Activated T-helper 1 cell treated with anti-CD3 and anti-CD28 coated beads, Interleukin-12 subunit alpha, Interleukin-12 subunit beta, Interleukin-2, Interleukin-4 antibody, amounts not matched to agents 30 ng/mL and 10 ng/mL and 1 ng/mL, durations not matched to agents 14 hours and 24 hours and 36 hours (primary cell): ENCODE results near the gene MCHR2. TPM values are rescaled to one million over a fixed set of nuclear protein-coding genes. Genes with fewer than 3 reads are reported as not detected.

Experiments used
- DNase-seq: peaks from one replicate; pipeline ENCODE4 v3.0.0; 2021; ENCODE audit warnings: low spot score
- H3K27ac Mint-ChIP-seq: one replicate; pipeline ENCODE4 v1.8.0; 2021; ENCODE audit warnings: mild to moderate bottlenecking, mixed read lengths
- H3K27me3 Mint-ChIP-seq: one replicate; pipeline ENCODE4 v1.8.0; 2022; ENCODE audit warnings: mild to moderate bottlenecking, moderate library complexity, mixed read lengths; ENCODE audit not compliant: insufficient read depth
- H3K36me3 Mint-ChIP-seq: one replicate; pipeline ENCODE4 v1.8.0; 2021; ENCODE audit warnings: low read depth, mixed read lengths
- H3K4me1 Mint-ChIP-seq: one replicate; pipeline ENCODE4 v1.8.0; 2021; ENCODE audit warnings: low read depth, mixed read lengths
- H3K4me3 Mint-ChIP-seq: one replicate; pipeline ENCODE4 v1.8.0; 2021; ENCODE audit warnings: mild to moderate bottlenecking, moderate library complexity, mixed read lengths
- H3K9me3 Mint-ChIP-seq: one replicate; pipeline ENCODE4 v1.8.0; 2021; ENCODE audit warnings: mixed read lengths
- intact Hi-C: fragments of 100-400 bp; cut with micrococcal nuclease; formaldehyde crosslinking; loops from one replicate; pipeline ENCODE4 v1.15.1; 2024
- total RNA-seq: library from RNA; stranded (reverse); gene quantifications from 2 replicates; pipeline ENCODE4 v1.2.3, GENCODE V29; 2022

MCHR2 gene
- total RNA-seq, 1 donor from 2014 or later: not detected

DNA sequence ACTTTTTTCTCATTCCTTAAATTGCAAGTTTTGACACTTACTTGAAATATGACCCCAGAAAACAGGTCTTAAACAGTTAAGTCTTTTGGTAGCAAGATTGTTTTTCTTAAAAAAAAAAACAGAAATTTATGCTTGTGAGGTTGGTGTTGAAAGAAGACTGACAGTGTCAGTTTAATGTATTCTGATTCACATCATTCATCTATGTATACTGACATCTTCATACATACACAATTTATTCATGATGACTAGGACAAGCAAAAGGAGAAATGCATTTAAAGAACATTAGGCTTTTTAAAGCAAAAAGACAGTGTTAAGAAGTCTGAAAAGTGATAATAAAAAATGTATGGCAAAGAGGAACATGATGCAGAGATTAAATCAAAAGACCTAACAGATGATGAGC is 27.0 kb downstream of the MCHR2 start:
- Mint-ChIP-seq H3K4me1 (no peaks in the 10 kb centered on the region), H3K27me3 (peaks cover 1% of the 10 kb centered on the region), H3K27ac (no peak overlapping the region), H3K36me3 (no peaks in the 10 kb centered on the region), H3K4me3 (no peak overlapping the region), H3K9me3 (no peaks in the 10 kb centered on the region)
- intact Hi-C loops: no loop called here
- no peak for DNase-seq

DNA sequence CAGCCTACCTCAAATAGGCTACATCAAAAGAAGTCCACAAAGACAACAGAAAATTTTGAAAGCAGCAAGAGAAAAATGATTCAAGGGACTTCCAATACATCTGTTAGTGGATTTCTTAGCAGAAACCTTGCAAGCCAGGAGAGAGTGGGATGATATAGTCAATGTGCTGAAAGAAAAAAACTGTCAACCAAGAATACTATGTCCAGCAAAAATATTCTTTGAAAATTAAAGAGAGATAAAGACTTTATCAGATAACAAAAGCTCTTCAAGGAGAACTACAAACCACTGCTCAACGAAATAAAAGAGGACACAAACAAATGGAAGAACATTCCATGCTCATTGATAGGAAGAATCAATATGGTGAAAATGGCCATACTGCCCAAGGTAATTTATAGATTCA is 34.0 kb downstream of the MCHR2 start:
- no peaks in the 10 kb centered on the region for H3K4me1 Mint-ChIP-seq
- DNase-seq: no peak
- no peaks in the 10 kb centered on the region for H3K36me3 Mint-ChIP-seq
- intact Hi-C loops: no loop called here
- no peak overlapping the region for H3K4me3 Mint-ChIP-seq
- H3K27me3 Mint-ChIP-seq: no peaks in the 10 kb centered on the region
- H3K9me3 Mint-ChIP-seq: peaks cover 14% of the 10 kb centered on the region
- H3K27ac Mint-ChIP-seq: no peak overlapping the region

- H3K4me3 Mint-ChIP-seq: no peak overlapping the region
- no peaks in the 10 kb centered on the region for H3K4me1 Mint-ChIP-seq
- no peak for DNase-seq
- H3K36me3 Mint-ChIP-seq: no peaks in the 10 kb centered on the region
- intact Hi-C loops: no loop called here
- H3K27me3 Mint-ChIP-seq: no peaks in the 10 kb centered on the region
- no peaks in the 10 kb centered on the region for H3K9me3 Mint-ChIP-seq
- no peak overlapping the region for H3K27ac Mint-ChIP-seq
Observed at GRCh38 chr6:99951016-99951805, 42.8 kb downstream of the MCHR2 start.

- Mint-ChIP-seq H3K9me3 (no peaks in the 10 kb centered on the region), H3K4me1 (no peaks in the 10 kb centered on the region), H3K27ac (no peak overlapping the region), H3K4me3 (no peak overlapping the region), H3K36me3 (no peaks in the 10 kb centered on the region), H3K27me3 (peaks cover 4% of the 10 kb centered on the region)
- DNase-seq: no peak
- intact Hi-C loops: no loop called here
Observed at GRCh38 chr6:99946005-99946404, 48.0 kb downstream of the MCHR2 start.

DNA sequence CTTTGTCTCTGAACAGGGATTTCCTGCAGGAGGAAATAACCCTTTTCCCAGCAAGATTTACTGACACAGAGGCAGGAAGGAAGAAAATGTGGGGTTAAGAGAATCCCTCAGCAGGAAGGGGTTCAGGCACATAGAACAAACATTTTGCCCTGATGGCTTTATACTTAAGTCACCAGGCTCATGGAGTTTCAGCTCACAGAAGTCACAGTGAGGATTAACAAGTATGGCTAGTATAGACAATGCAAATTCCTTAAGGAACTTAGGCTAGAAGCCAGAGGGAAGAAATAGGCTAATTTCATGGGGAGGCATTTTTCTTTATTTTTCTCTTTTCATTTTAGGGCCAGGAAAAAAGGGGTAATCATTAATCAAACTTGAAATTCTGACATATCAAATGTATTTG is 50.2 kb downstream of the MCHR2 start:
- DNase-seq: no peak
- intact Hi-C loops: no loop called here
- Mint-ChIP-seq H3K4me3 (no peak overlapping the region), H3K27ac (no peak overlapping the region), H3K9me3 (no peaks in the 10 kb centered on the region), H3K27me3 (peaks cover 4% of the 10 kb centered on the region), H3K36me3 (no peaks in the 10 kb centered on the region), H3K4me1 (no peaks in the 10 kb centered on the region)

- Mint-ChIP-seq H3K4me1 (no peaks in the 10 kb centered on the region), H3K9me3 (no peaks in the 10 kb centered on the region), H3K27me3 (peaks cover 7% of the 10 kb centered on the region), H3K27ac (no peak overlapping the region), H3K4me3 (no peak overlapping the region), H3K36me3 (no peaks in the 10 kb centered on the region)
- no peak for DNase-seq
- intact Hi-C loops: no loop called here
Observed at GRCh38 chr6:99940582-99940981, 53.4 kb downstream of the MCHR2 start.

GRCh38 chr6:99933129-99933528 is 60.9 kb downstream of the MCHR2 start:
- Mint-ChIP-seq H3K36me3 (no peaks in the 10 kb centered on the region), H3K27ac (no peak overlapping the region), H3K4me3 (no peak overlapping the region), H3K4me1 (no peaks in the 10 kb centered on the region), H3K9me3 (no peaks in the 10 kb centered on the region), H3K27me3 (peaks cover 8% of the 10 kb centered on the region)
- intact Hi-C loops: no loop called here
- DNase-seq: no peak

DNA sequence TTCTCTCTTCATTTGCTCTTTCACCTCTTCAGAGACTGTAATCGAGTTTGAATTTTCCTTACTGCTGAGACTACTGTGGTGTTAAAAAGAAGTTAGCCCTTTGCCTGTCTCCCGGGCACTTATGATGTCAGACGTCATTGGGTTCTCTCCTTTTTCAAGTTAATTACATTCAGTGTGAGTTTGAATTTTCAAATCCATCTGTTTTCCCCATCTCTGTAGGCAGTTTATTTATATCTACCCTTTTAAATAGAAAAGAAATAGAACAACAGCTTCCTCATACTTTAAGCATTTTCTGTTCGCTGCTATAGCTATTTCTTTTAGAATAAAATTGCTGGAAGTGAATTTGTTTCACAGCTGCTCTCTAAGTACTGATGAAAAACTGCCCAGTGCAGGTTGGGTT is 81.4 kb downstream of the MCHR2 start:
- no peaks in the 10 kb centered on the region for H3K9me3 Mint-ChIP-seq
- intact Hi-C loops: no loop called here
- no peak for DNase-seq
- H3K36me3 Mint-ChIP-seq: no peaks in the 10 kb centered on the region
- no peak overlapping the region for H3K27ac Mint-ChIP-seq
- no peaks in the 10 kb centered on the region for H3K4me1 Mint-ChIP-seq
- H3K4me3 Mint-ChIP-seq: no peak overlapping the region
- H3K27me3 Mint-ChIP-seq: no peaks in the 10 kb centered on the region

DNA sequence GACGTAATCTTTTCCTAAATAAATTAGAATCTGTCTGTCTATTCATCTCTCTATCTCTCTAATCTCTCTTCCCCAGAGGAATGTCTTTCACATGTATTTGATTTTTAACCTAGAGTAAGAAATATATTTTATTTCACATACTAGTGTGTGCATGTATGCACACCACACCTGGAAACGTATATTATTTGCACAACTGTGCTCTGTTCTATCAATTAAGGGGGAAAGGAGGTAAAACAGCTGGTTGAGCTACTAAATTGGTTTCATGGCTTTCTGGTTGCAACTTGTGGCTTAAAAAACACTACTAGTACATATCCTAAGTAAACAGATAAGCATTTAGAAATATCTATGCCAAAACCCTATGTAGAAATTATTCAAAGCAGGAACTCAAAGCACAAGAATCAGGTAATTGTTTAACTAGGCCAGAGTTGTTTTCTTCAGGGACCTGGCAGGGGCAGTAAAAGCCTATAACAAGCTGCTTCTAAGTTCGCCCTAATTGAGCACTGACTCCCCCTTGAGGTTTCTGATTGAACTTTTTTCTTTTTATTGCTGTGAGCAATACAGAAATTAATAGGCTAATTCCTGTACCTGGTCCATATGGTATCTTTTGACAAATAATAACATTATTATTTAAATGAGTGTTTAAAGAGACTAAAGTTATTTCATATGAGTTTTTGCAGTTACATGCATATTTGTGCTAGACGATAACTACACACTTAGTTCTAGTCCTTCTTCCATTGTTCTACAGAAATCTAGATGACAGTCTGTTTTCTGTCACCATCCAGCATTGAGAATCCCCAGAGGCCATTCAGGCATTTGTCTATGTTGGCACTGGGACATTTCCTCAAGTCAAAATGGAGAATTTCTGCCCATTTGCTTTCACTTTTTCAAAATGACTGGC is 88.6 kb downstream of the MCHR2 start:
- peaks cover 3% of the 10 kb centered on the region for H3K27me3 Mint-ChIP-seq
- H3K4me3 Mint-ChIP-seq: no peak overlapping the region
- no peaks in the 10 kb centered on the region for H3K36me3 Mint-ChIP-seq
- no peaks in the 10 kb centered on the region for H3K9me3 Mint-ChIP-seq
- no peak overlapping the region for H3K27ac Mint-ChIP-seq
- no peaks in the 10 kb centered on the region for H3K4me1 Mint-ChIP-seq
- DNase-seq: no peak
- intact Hi-C loops: loop anchor here (1.0 kb wide), 1 partner anchor 37 kb away; no protein-coding TSS in a partner anchor

DNA sequence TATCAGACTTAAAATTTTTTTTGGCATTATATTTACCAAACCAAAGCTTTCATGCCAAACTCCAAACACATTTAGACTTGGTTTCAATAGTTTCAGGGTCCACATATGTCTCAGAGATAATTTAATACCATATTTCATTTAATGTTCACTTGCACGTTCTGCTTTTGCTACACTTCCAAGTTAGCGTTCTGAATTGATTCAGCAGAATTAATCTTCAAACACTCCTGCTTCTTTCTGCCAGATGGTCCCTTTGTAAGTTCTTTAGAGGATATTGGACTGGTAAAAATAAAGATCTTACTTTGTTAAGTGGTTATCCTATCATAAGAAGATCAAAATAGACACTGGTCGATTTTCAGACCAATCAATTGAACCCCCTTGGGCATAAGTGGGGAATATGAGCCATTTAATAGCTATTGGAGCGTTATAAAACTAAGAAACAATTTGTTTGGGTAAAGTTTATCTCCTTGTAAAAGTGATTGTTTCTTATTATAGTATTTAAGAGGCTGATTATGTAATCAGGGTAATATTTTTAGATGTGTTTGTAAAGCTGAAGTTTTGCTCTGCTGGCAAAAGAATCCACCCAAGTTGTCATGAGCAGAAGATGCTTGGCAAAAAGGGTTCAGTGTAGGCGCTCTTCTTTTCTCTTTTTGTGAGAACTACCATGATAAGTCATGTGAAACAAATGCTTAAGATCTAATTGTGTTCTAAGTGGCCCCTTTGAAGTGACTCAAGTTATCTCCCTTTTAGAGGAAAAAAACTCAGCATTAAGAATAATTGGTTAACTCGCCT is 92.2 kb downstream of the MCHR2 start:
- Mint-ChIP-seq H3K4me3 (no peak overlapping the region), H3K4me1 (no peaks in the 10 kb centered on the region), H3K36me3 (no peaks in the 10 kb centered on the region), H3K9me3 (no peaks in the 10 kb centered on the region), H3K27ac (no peak overlapping the region), H3K27me3 (peaks cover 3% of the 10 kb centered on the region)
- no peak for DNase-seq
- intact Hi-C loops: no loop called here

DNA sequence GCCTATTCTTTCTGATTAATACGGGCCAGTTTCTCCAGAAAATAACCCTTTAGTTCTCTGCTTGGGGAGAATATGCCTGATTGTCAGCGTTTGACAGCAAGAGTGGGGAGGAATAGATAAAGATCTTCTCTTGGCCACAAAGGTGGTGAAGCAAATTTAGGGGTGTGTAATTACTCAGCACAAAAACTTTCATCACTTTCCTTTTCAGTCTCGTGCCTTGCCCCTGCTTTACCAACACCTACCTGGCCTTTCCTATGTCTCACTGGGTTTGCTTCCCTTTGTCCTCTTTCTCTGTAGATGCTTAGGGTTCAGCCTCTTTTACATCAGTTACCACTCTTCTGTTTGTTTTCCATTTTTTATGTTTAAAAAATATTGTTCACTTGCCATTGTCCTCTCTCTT is 99.2 kb downstream of the MCHR2 start:
- no peaks in the 10 kb centered on the region for H3K4me1 Mint-ChIP-seq
- intact Hi-C loops: no loop called here
- no peaks in the 10 kb centered on the region for H3K9me3 Mint-ChIP-seq
- no peak for DNase-seq
- H3K4me3 Mint-ChIP-seq: no peak overlapping the region
- H3K36me3 Mint-ChIP-seq: no peaks in the 10 kb centered on the region
- H3K27me3 Mint-ChIP-seq: peaks cover 7% of the 10 kb centered on the region
- H3K27ac Mint-ChIP-seq: no peak overlapping the region

- H3K9me3 Mint-ChIP-seq: no peaks in the 10 kb centered on the region
- peaks cover 9% of the 10 kb centered on the region for H3K27me3 Mint-ChIP-seq
- no peak overlapping the region for H3K4me3 Mint-ChIP-seq
- H3K4me1 Mint-ChIP-seq: no peaks in the 10 kb centered on the region
- DNase-seq: no peak
- no peaks in the 10 kb centered on the region for H3K36me3 Mint-ChIP-seq
- intact Hi-C loops: no loop called here
- H3K27ac Mint-ChIP-seq: no peak overlapping the region
Observed at GRCh38 chr6:99887066-99887465, 107.0 kb downstream of the MCHR2 start.

DNA sequence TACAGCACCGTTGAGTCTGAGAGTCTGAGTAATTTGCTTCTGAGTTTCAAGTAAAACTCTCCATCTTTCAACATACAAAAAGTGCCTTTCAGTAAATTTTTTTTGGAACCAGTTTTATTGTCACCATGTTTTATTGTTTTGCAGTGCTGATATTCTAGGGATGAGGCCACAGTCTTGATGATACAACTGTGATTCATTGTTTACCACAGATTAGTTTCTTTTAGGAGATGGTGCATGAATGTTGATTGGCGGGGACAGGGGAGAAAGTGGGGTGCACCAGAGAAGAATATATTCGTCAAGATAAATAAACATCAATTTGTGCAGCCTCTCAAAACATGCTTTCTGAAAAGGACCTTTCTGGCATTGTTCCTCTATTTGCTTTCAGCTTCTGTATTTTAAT is 109.0 kb downstream of the MCHR2 start:
- DNase-seq: no peak
- intact Hi-C loops: no loop called here
- Mint-ChIP-seq H3K27ac (no peak overlapping the region), H3K36me3 (no peaks in the 10 kb centered on the region), H3K4me1 (no peaks in the 10 kb centered on the region), H3K27me3 (peaks cover 7% of the 10 kb centered on the region), H3K4me3 (no peak overlapping the region), H3K9me3 (no peaks in the 10 kb centered on the region)
